Right lobe of liver (tissue), 4 donors: ENCODE results near the gene KY.

Experiments
- POLR2A ChIP-seq: fragments of 450-650 bp; IDR thresholded peaks from one replicate; pipeline ENCODE4 v1.6.1; 2017; ENCODE audit warnings: antibody characterized with exemption, mild to moderate bottlenecking
- TF ChIP-seq, protein P1 (sequence below), 4 donors: fragments of 200-600 bp in 3 of 4; fragments of 450-650 bp in 1 of 4; IDR thresholded peaks; one replicate each; pipeline versions ENCODE4 v1.5.1 to v1.8.0; 2016 to 2022; ENCODE audit warnings: antibody characterized with exemption in 4 of 4, mild to moderate bottlenecking in 2 of 4
- donor health status: DM: no; HTN: no; CAD: no.
- donor health status: DM: no; HTN: no; CAD: no.
- donor health status: DM: no; HTN: yes; CAD: no.

DNA sequence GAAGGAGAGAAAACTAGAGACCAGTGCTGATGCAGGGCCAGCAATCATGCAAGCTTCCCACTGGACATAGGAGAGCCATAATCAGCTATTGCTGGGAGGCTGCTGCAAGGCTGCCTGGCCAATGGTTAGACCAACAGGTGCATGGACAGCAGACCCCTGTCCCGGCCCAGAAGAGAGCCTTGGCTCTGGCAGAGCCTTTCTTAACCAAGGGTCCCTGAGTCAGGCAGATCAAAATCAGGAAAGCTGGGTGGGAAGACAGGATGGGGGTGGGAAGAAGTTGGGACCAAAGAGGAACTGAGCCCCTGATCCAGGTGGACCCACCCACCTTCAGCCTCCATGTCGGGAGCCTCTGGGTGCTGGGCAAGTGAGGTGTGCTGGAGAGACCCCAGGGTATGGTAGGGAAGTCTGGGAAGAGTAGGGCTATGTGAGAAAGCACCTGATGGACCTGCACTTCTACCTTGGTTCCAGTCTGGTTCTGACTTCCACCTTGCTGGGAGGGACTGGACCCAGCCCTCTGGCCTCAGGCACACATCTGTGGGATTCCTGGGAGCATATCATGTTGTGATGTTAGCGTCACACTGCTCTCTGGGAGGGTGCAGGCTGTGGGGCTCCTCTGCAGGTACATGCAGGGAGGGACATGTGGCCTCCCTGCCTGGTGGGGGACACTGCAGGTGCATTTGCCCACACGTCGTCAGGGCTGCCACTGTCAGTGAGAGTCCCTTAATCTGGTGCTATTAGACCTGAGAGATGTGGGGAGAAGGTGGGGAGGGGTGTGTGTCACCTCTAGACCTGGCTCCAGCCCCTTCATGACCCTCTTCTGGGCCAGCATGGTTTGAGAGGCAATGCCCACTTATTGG lies 24.7 kb downstream of the KY start:
- TF ChIP-seq, protein P1, sequence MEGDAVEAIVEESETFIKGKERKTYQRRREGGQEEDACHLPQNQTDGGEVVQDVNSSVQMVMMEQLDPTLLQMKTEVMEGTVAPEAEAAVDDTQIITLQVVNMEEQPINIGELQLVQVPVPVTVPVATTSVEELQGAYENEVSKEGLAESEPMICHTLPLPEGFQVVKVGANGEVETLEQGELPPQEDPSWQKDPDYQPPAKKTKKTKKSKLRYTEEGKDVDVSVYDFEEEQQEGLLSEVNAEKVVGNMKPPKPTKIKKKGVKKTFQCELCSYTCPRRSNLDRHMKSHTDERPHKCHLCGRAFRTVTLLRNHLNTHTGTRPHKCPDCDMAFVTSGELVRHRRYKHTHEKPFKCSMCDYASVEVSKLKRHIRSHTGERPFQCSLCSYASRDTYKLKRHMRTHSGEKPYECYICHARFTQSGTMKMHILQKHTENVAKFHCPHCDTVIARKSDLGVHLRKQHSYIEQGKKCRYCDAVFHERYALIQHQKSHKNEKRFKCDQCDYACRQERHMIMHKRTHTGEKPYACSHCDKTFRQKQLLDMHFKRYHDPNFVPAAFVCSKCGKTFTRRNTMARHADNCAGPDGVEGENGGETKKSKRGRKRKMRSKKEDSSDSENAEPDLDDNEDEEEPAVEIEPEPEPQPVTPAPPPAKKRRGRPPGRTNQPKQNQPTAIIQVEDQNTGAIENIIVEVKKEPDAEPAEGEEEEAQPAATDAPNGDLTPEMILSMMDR (IDR thresholded peaks at IDR 0.05) = no peak
- no peak for TF ChIP-seq POLR2A
